Measurements from ENCODE around the gene SOX6.

- no peak for TF ChIP-seq CTCF (IDR thresholded peaks at IDR 0.05; ENCODE audit: poor library complexity, severe bottlenecking)
- no peak for TF ChIP-seq TAF1 (IDR thresholded peaks at IDR 0.05; ENCODE audit: low read depth)
- TF ChIP-seq EZH2 (IDR thresholded peaks at IDR 0.05; ENCODE audit: borderline replicate concordance, insufficient read depth, low read length, poor library complexity, severe bottlenecking): no peak
- TF ChIP-seq POLR2AphosphoS5 (IDR thresholded peaks at IDR 0.05): no peak
These were observed 161.8 kb downstream of the SOX6 start for GRCh38 chr11:16194566-16194965.
